HG03175 (cell line): ENCODE measurements around the gene WWTR1.

Experiments used
- ATAC-seq: cut with Tn5 transposase; IDR thresholded peaks from one replicate; pipeline ENCODE4 v1.9.1; 2021; ENCODE audit warnings: mild to moderate bottlenecking, moderate library complexity; ENCODE audit not compliant: unreplicated experiment

WWTR1 gene

DNA sequence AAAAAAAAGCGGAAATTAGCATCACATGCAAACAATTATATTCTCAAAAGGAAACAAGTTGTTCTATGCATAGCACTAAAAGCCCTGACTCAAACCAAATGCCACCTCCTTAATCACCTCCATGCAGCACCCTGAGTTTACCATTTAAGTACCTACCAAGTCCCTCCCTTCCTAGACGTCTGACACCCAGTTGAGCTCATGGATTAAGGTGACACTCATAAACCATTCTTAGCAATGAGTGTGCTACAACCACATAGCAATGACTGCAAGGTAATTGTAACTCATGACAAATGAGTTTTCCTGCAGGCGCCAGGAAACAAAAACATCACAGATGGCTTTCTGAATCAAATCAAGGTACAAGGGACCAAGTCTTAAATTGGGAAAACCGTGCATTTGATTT lies 32.0 kb downstream of the WWTR1 start:
- no peak for ATAC-seq

DNA sequence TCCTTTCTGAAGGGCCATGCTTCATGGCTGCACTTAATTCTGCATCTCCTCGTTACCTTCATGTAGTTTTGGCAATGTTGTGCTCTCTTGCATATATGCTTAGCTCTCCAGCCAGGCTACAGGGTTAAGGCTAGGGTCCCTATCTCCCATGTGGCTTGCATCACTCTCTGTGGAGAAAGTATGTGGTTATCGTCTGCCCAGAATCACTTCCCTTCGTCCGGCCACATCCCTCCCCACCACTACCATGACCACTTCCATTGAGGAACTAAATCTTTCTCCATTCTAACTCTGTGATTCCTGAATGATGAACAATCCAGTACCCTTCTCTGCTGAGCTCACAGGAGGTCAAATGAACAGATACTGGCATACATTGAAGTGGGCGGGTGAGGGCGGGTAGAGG lies 34.0 kb downstream of the WWTR1 start:
- no peak for ATAC-seq

DNA sequence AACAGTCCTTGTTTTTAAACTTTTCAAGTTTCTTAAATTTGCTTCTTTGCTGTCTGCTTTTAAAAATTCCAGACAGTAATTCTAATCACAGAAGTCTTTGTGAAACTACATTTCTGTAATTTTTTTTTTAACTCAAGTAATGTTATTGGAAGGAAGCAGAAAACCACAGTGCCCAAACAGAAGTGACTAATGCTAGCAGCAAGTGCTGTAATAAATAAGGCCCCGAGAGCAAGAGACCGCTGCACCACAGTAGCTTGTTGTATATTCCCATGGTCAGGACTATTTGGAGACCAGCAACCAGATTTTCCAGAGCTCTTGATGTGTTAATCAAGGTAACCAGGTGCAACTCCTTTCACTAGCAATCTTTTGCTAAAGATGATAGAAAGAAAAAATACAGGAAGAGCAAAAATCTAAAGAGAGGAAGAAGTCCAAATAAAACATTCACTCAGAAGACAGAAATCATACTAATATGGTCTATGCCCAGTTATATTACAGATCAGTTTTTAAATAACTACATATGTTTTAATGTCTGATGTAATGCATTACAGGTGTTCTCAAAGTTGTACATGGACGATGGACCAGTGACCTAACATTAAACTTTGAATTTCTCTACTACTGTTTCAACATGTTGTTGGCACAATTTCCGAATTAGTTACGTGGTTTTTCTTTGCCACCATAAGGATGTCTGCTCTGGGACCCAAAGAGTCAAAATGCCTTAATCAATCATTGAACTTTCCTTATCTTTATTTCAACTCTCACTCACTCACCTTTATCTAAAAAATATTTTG lies 36.4 kb downstream of the WWTR1 start:
- peak; percentile 57 for ATAC-seq

DNA sequence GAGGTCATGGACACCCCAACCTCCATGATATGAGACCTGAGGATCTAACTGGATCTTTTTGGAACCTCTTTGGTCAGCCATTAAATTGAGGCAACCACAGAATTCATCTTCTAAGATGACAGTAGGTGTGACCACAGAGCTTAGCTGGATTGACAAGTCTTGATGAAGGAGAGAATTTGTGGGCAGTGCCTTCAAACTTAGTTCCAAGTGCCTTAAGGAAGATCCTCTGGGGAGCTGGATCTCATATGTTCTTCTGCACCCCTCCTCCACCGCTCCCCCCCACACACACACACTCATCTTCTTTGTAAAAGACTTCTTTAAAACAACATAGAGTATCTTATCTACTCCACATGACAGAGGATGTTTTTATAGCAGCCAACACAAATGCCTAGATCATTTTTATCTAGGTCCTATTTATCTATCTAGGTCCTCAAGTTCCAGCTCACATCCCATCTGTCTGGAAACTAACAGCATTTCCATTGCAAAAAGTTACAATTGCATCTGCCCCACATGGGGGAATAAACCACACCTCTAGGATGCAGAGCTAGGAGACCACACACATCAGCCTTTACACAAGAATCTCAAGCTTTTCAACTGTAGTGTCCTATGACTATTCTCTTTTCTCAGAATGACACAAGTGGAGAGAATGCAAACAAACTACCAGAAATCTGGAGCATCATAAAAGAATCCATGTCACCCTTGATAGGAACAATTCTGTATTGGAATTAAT lies 37.4 kb downstream of the WWTR1 start:
- peak; percentile 62 for ATAC-seq

DNA sequence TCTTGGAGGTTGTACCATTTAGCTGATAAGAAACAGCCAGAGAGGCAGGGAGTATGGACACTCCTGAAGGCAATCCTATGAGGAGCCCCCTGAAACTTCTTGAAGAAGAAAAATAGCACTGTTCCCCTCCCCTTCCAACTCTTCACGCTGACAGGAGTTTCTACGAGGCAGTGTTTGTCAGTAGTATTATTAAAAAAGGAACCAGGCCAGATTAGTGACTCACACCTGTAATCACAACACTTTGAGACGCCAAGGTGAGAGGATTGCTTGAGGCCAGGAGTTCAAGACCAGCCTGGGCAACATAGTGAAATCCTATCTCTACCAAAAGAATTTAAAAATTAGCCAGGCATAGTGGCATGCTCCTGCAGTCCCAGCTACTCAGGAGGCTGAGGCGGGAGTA lies 38.7 kb downstream of the WWTR1 start:
- ATAC-seq, result no peak

DNA sequence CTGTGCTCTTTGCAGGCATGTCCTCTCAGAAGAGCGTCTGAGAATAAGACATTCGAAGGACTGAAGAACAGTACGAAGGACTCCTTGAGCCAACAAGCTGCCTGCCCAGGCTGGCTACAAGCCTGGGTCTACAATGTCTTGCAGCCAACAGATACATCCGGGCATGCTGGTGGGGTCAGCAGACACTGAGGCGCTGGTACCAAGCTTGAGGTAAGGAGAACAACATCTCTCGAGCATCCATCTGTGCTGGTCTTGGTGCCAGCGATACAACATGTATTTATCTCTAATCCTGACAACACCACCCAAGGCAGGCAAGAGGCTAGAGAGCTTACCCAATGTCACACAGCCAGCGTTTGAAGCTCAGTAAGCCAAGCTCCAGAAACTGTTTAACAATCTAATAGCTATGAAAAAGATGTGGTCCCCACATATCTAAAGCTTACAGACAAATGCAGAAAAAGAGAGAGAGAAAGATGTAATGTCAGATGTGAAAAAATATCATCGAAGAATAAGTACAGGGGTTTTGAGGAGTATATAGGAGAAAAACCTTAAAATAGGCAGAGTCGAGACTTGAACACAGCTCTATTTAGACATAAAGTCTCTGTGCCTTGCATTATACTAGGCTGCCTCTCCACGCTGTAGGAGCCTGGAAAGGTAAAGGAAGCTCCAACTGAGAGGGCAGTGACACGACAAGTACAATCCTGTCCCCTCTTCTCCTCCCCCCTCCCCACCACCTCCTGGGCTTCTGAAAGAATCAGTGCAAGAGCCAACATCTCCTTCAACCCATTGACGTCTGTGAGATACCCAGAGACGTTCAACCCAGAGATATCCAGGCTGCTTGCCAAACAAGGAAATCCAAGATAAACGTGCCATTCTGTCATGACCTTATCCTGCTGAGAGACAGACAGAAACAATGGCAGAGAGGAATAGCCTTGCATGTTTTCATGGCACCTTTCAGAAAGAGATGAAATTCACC lies 39.4 kb downstream of the WWTR1 start:
- no peak for ATAC-seq

DNA sequence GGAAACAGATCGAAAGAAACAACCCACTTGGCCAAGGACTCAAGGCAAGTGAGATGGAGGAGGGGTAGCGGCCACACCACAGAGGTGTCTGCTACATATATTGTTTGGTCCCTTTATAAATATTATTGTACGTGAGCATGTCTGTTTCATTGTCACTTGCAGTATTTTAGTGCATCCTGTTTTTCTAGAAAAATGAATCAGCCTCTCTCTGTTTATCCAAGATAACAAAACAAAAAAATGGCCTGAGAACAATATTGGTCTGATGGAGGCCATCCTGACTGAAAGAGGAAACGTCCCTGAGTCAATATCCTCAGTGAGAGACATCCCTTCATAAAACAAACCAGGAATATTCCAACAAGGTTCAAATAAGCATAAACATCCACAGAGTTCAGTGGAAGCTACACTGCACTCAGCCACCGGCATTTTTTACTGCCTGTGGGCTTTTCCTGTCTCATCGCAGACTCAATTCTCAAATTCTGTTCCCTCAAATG lies 42.0 kb downstream of the WWTR1 start:
- no peak for ATAC-seq

DNA sequence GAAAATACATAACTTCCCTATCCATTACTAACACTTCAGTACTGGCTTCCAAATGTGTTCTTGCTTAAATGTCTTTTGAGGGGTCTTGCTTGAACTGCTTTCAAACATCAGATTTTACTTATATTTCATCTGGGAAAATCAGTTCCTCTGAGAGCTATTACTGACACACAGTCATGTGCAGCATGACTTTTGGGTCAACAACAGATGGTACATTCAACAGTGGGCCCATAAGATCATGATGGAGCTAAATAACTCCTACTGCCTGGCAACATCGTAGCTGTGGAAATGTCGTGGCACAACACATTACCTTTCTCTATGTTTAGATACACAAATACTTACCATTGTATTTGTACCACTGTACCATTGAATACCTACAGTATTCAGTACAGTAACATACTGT lies 43.8 kb downstream of the WWTR1 start:
- ATAC-seq, result no peak

DNA sequence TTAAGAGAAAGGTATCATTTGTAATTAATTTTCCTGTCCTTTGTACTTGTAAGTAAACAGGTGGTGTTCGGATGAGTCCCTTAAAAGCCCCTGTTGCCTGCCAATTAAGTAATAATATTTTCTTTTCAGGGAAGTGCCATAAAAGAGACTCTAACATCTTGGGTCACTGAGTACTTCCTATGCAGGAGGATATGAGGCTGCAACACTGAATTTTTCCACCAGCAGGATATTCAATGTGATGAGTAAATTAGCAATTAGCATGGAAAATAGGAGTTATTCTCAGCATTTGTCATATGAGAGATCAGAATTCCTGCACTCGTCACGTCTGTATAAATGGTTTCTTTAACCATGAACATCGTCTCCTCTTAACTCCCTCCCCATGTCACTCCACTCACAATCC lies 45.4 kb downstream of the WWTR1 start:
- ATAC-seq, result no peak

DNA sequence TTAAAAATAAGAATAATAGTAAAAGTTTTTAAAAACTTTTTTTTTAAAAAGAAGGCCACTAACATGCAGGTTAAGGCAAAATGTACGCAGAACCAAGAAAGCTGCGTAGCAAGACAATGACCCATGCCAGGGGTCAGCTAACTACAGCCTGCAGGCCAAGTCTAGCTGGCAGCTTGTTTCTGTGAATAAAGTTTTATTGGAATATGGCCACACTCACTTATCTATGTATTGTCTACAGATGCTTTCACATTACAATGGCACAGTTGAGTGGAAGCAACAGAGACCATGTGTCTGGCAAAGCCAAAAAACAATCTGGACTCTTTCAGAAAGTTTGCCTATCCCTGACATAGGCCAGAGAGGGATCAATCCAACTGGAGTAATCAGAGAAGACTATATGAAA lies 46.7 kb downstream of the WWTR1 start:
- ATAC-seq, result no peak

DNA sequence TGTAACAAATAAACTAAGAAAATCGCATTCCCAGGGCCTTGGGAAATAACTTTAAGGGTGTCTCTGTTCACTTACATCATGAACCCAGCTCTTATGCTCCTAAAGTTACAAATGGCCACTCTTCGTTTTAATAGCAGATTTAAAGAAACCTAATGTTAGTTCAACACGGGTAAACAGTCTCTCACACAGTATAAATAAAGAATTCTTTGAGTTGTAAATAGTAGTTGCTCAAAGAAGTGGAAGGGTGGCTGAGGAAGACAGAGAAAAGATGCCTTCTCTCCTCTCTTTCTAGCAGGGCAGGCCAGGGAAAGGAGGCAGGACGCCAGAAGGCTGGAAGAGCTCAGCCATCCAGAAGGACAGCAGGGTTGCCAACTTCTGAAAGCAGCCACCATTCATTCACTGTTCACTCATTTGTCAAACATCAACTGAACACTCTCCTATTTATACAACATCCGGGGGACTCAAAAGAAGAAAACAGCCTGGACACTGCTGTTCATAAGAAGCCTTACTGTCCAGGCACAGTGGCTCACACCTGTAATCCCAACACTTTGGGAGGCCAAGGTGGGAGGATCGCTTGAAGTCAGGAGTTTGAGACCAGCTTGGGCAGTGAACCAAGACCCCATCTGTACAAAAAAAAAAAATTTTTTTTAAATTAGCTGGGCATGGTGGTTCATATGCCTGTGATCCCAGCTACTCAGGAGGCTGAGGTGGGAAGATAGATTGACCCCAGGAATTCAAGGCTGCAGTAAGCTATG lies 47.3 kb downstream of the WWTR1 start:
- ATAC-seq, result no peak

DNA sequence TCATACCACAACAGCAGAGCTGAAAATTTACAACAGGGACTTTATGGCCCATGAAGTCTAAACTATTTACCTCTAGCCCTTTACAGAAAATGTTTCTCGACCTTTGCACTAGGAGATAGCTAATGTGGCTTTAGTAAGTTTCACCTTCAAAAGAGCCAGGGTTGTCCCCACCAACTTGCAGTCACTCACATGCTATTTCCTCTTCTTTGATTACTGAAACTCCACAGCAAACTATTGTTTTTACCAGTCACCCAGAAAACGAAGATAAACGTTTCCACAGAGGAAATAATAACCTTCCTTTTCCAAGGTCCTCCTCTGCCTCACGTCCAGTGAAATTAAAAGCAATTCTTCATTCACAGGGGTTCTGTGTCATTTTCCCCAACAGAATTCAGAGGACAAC lies 48.2 kb downstream of the WWTR1 start:
- ATAC-seq, result peak; percentile 92

DNA sequence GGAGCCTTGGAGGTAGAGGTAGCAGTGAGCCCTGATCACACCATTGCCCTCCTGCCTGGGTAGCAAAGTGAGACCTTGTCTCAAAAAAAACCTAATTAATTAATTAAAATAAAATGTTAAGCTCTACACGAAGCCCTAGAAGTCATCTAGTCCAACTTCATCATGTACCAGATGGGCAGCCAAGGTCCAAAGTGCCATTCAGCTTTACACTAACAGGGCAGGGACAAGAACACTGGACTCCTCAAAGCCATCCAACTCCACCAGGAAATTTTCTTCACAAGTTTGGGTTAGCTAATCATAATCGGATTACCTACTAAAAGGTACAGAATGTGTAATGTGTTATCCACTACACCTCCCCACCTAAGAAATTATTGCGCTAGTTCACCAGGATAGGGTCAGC lies 48.8 kb downstream of the WWTR1 start:
- ATAC-seq, result no peak

DNA sequence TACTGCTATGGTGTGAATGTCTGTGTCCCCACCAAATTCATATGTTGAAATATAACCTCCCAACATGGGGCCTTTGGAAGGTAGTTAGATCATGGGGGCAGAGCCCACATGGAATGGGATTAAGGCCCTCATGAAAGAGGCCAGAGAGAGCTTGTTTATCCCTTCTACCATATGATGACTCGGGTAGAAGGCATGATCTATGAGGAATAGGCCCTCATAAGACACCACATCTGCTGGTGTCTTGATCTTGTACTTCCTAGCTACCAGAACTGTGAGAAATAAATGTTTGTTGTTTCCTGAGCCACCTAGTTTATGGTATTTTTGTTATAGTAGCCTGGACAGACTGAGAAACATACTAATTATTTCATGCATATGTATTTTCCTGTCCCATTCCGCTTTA lies 51.9 kb downstream of the WWTR1 start:
- ATAC-seq, result no peak

DNA sequence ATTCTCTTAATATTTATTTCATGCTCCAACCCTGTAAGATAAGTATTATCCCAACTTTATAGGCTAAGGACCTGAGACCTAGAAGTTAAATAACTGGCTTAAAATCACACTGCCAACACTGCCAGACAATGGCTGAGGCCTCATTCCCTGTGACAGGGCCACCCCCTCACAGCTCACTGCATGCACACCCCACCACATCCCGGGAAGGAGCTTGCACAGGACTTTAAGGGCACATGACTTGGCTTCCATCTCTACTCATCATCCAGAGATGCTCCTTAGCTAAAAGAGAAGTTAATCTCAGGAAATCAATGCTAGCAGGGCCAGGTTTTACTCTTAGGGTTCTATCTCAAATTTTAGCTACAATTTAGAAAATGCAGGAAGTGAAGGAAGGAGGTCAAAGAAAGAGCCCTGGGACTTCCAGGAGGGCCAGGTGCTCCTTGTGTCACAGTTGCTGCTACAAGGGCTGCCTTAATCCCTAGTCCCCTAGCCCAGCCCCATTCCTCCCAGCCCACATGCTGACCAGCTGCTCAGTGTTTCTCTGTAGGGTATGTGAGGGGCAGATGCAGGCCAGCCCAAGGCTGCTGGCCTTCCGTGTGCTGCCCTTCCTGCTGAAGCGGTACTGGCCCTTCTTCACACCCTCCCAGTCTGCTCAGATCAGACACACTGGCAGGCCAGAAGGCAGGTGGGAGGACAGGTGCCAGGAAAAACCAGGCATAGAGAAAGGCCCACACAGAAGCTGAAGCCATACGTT lies 53.5 kb downstream of the WWTR1 start:
- ATAC-seq, result no peak

DNA sequence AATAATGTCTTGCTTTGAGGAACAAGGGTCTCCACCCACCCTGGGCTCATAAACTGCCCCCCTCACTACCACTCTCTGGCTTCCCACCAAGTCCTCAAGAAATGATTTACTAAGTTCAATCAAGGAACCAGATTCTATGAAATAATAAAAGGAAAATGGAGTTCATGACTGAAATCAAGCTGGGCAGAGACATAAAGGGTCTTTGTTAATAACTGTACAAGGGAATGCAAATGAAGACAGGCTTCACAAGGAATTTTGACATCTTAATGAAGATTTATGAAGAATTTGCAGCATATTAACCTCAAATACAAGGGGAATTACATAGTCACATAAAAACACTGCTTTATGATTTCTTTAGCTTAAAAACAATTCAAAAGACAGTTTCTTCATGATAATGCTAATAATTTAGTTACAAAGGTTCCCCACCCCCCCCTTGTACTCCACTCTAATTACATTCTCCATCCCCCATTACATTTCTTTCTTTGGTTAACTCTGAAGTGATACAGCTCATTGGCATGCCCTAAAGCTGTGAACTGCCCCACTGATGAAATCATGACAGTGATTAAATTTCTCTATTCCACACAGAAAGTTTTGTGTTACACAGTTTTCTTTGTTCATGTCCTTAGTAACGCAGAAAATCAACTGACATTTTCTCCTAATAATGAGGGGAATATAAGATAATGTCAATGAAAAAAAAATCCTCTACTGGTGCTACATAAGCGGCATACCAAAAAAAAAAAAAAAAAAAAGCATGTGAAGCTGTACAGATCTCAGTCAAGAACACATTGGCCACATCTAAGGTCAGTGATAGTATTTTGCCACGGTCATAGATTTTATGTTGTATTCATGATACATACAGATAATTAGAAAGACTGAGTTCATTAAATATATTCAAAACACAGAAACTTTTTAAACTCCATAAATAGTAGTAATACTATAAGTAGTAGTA lies 54.4 kb downstream of the WWTR1 start:
- no peak for ATAC-seq

DNA sequence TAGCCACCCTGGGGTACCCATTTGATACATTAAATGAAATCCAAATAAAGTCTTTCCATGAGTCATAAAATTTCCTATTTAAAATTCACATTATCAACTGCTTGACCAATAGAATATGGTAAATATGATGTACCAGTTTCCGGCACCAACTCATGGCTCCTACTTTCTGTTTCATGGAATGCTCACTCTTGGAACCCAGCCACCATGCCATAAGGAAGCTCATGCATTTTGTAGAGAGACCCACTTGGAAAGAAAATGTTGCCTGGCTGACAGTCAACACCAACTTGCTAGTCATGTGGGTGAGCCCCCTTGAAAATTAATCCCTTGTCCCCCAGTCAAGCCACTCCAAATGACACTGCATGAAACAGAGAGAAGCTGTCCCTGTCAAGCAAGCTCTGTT lies 57.2 kb downstream of the WWTR1 start:
- ATAC-seq, result no peak

DNA sequence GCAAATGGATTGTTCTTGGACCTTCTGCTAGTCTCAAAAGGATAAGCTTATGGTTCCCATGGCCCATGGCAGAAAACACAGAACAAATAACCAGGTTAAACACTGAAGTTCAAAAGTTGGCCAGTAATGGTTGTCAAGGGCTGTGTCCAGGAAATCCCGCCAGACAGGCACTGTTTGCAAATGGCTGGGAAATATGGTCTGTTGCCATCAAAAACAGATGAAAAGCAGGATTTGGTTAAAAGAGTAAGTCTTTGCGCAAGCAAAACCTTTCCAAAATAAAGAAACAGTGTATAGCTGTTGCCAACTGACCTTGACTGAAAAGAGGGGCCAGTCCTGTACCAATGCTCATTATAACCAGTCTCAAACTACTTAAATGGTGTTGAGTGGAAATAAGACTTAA lies 58.6 kb downstream of the WWTR1 start:
- ATAC-seq, result no peak
